Activated B cell treated with CpG ODN at 0.5 μM for 24 hours (primary cell): ENCODE data around the gene SV2B. TPM values are rescaled to one million over a fixed set of nuclear protein-coding genes. Genes with fewer than 3 reads are reported as not detected.

Experiments
- ATAC-seq: fragments of 200-7000 bp; cut with Tn5 transposase; one replicate; pipeline ENCODE4 v1.10.0; 2021; ENCODE audit warnings: low read depth, mild to moderate bottlenecking, moderate library complexity
- CTCF ChIA-PET: fragments of 350-600 bp; sonication (Branson Sonifier 250); formaldehyde crosslinking; loops from one replicate; lab custom pipeline; 2021; ENCODE audit warnings: antibody characterized with exemption; lab: Charles Lee
- POLR2A ChIA-PET: fragments of 350-600 bp; sonication (Branson Sonifier 250); formaldehyde crosslinking; loops from one replicate; lab custom pipeline; 2021; ENCODE audit warnings: antibody characterized with exemption; lab: Charles Lee
- DNase-seq: peaks from one replicate; pipeline ENCODE4 v3.0.0; 2022
- H3K27ac Mint-ChIP-seq: one replicate; pipeline ENCODE4 v1.8.0; 2020; ENCODE audit warnings: mixed read lengths
- H3K27me3 Mint-ChIP-seq: one replicate; pipeline ENCODE4 v1.8.0; 2021; ENCODE audit warnings: mixed read lengths
- H3K36me3 Mint-ChIP-seq: one replicate; pipeline ENCODE4 v1.8.0; 2021; ENCODE audit warnings: low read depth, mixed read lengths
- H3K4me1 Mint-ChIP-seq: one replicate; pipeline ENCODE4 v1.8.0; 2021; ENCODE audit warnings: mixed read lengths
- H3K4me3 Mint-ChIP-seq: one replicate; pipeline ENCODE4 v1.8.0; 2020; ENCODE audit warnings: mild to moderate bottlenecking, mixed read lengths
- H3K9me3 Mint-ChIP-seq: one replicate; pipeline ENCODE4 v1.8.0; 2020; ENCODE audit warnings: mixed read lengths
- CTCF ChIP-seq: fragments of 200-600 bp; IDR thresholded peaks from one replicate; pipeline ENCODE4 v1.8.0; 2022; ENCODE audit warnings: antibody characterized with exemption, mild to moderate bottlenecking
- intact Hi-C: fragments of 100-400 bp; cut with micrococcal nuclease; formaldehyde crosslinking; loops from one replicate; pipeline ENCODE4 v1.15.1; 2024
- total RNA-seq: library from RNA; stranded (reverse); gene quantifications from 2 replicates; pipeline ENCODE4 v1.2.3, GENCODE V29; 2022

The SV2B gene
- not detected in 2 replicates for total RNA-seq

- CTCF ChIA-PET: no interaction called here
- intact Hi-C loops: no loop called here
- peak within 1 kb of the TSS; percentile 80 for H3K4me3 Mint-ChIP-seq
- ATAC-seq (peak; percentile 60), DNase-seq (peak; percentile 23)
- no peaks in the 10 kb centered on the region for H3K36me3 Mint-ChIP-seq
- peaks cover 18% of the 10 kb centered on the region for H3K4me1 Mint-ChIP-seq
- H3K9me3 Mint-ChIP-seq: no peaks in the 10 kb centered on the region
- POLR2A ChIA-PET: no interaction called here
- TF ChIP-seq CTCF: no peak
- H3K27me3 Mint-ChIP-seq: peaks cover 61% of the 10 kb centered on the region
- H3K27ac Mint-ChIP-seq: no peak within 1 kb of the TSS
These were observed at the start of gene SV2B for GRCh38 chr15:91099995-91100813. Gene SV2B (plus strand): TSS chr15:91100257. CDS start chr15:91226264, 126,007 bp downstream.

GRCh38 chr15:91051248-91051647, 48.8 kb upstream of the SV2B start:
- DNase-seq (no peak), ATAC-seq (no peak)
- ChIA-PET POLR2A (no interaction called here), CTCF (no interaction called here)
- H3K27ac Mint-ChIP-seq: no peak overlapping the region
- no peaks in the 10 kb centered on the region for H3K36me3 Mint-ChIP-seq
- no peak for TF ChIP-seq CTCF
- intact Hi-C loops: no loop called here
- H3K4me1 Mint-ChIP-seq: peaks cover 17% of the 10 kb centered on the region
- H3K4me3 Mint-ChIP-seq: no peak overlapping the region
- no peaks in the 10 kb centered on the region for H3K9me3 Mint-ChIP-seq
- peaks cover 33% of the 10 kb centered on the region for H3K27me3 Mint-ChIP-seq

- Mint-ChIP-seq H3K4me1 (peaks cover under 1% of the 10 kb centered on the region), H3K9me3 (no peaks in the 10 kb centered on the region), H3K27me3 (peaks cover 45% of the 10 kb centered on the region), H3K36me3 (no peaks in the 10 kb centered on the region), H3K27ac (no peak overlapping the region), H3K4me3 (no peak overlapping the region)
- DNase-seq: no peak
- TF ChIP-seq CTCF: no peak
- ATAC-seq: no peak
- POLR2A ChIA-PET: no interaction called here
- intact Hi-C loops: loop anchor here (1.0 kb wide), 1 partner anchor 217 kb away; no protein-coding TSS in a partner anchor
- CTCF ChIA-PET: interaction anchor here (2.3 to 2.7 kb wide), 2 partner anchors 170 to 218 kb away, joined by 16 to 37 read pairs; no protein-coding TSS in a partner anchor
These were observed 45.2 kb upstream of the SV2B start for GRCh38 chr15:91054816-91055215.

GRCh38 chr15:91055548-91056331, 44.3 kb upstream of the SV2B start:
- DNase-seq (no peak), ATAC-seq (peak; percentile 31)
- ChIA-PET POLR2A (no interaction called here), CTCF (interaction anchor here (0.6 to 2.7 kb wide), 6 partner anchors 11 to 217 kb away, joined by 3 to 37 read pairs (median 3); partner anchors contain the start of gene HDDC3)
- no peak for TF ChIP-seq CTCF
- Mint-ChIP-seq H3K27me3 (peaks cover 47% of the 10 kb centered on the region), H3K4me3 (no peak overlapping the region), H3K4me1 (no peaks in the 10 kb centered on the region), H3K27ac (no peak overlapping the region), H3K9me3 (no peaks in the 10 kb centered on the region), H3K36me3 (no peaks in the 10 kb centered on the region)
- intact Hi-C loops: loop anchor here (1.0 kb wide), 2 partner anchors 169 to 217 kb away; no protein-coding TSS in a partner anchor

GRCh38 chr15:91061230-91061629, 38.8 kb upstream of the SV2B start:
- intact Hi-C loops: no loop called here
- H3K4me1 Mint-ChIP-seq: no peaks in the 10 kb centered on the region
- ChIA-PET CTCF (no interaction called here), POLR2A (no interaction called here)
- H3K9me3 Mint-ChIP-seq: peaks cover 9% of the 10 kb centered on the region
- peaks cover 15% of the 10 kb centered on the region for H3K27me3 Mint-ChIP-seq
- H3K36me3 Mint-ChIP-seq: no peaks in the 10 kb centered on the region
- no peak overlapping the region for H3K27ac Mint-ChIP-seq
- TF ChIP-seq CTCF: no peak
- no peak for DNase-seq
- H3K4me3 Mint-ChIP-seq: no peak overlapping the region
- ATAC-seq: no peak
